Pulmonary artery endothelial cell (primary cell): ENCODE measurements around the gene PEX11A. TPM values are rescaled to one million over a fixed set of nuclear protein-coding genes. Genes with fewer than 3 reads are reported as not detected.
A peak's percentile ranks its signal among the peaks of the same experiment; 100 is the strongest.
"Not testable (repeated sequence)": the region's sequence is repeated elsewhere in the genome, so short reads cannot be mapped to it uniquely, and the experiment has no call there.

Experiments
- DNase-seq: peaks from one replicate; pipeline ENCODE4 v3.0.0-alpha.2; 2011; ENCODE audit warnings: low read depth, low spot score
- total RNA-seq: library from RNA; depleted of rRNA; stranded (reverse); fragments of >200 nt; gene quantifications from 2 replicates; pipeline ENCODE4 v1.2.3, GENCODE V29; 2014

Gene PEX11A
- total RNA-seq: 4.7 and 7.5 TPM in 2 replicates

- DNase-seq: peak; percentile 13
These were observed at the start of gene PEX11A, which contains the start of gene WDR93 for GRCh38 chr15:89690276-89691218. PEX11A (minus strand) TSS chr15:89690754; CDS start chr15:89690632, 122 bp downstream. WDR93 (plus strand) TSS chr15:89690811; CDS start chr15:89701747, 10,936 bp downstream.

DNA sequence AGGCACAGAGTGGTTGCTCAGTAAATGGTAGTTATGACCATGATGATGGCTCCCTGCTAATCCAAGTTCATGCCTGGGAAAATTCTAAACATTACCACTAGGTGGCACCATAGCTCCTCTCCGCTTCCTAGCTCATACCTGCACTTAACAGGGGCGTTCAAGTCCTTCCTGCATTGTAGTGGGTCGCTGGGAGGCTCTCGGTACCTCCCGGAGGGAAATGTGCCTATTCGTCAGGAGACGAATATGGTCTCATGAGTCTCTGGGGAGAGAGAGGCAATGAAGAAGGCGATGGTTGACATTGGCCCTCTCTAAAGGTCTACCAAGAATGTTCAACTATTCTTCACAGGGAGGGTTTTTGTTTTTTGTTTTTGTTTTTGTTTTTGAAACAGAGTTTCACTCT lies 49.6 kb upstream of the PEX11A start:
- DNase-seq: peak; percentile 29

GRCh38 chr15:89735773-89736172 lies 45.2 kb upstream of the PEX11A start:
- DNase-seq: no peak

DNA sequence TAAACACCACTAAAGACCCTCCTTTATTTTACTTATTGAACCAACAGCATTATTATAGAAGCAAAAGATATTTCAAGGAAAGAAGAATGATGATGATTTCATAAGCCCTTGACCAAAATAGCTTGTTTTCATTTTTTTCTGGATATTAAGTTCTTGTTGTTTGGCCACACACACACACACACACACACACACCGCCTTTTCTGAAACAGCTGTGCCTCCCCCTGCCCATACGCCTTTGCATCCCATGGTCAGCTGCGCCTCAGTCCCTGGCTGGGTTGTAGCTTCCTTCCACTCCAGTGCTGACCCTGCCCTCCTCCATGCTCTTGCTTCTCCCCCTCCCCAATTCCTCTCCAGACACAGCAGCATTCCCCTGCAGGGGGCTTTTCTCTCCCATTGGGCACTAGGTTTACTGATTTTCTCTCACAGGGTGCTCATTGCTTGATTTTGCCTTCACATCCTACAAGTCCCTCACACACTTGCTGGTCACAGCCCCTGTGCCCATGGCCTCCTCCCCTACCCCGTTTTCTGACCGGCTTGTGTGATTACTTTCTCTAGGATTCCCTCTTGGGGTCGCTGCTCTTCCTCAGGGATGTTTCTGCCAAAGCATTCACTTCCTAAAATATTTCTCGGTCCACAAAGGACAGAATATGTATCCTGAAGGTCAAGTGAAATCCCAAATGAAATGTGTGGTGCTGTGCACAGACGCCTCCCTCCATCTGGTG lies 42.1 kb upstream of the PEX11A start:
- no peak for DNase-seq

GRCh38 chr15:89731275-89731674 lies 40.7 kb upstream of the PEX11A start:
- no peak for DNase-seq

DNA sequence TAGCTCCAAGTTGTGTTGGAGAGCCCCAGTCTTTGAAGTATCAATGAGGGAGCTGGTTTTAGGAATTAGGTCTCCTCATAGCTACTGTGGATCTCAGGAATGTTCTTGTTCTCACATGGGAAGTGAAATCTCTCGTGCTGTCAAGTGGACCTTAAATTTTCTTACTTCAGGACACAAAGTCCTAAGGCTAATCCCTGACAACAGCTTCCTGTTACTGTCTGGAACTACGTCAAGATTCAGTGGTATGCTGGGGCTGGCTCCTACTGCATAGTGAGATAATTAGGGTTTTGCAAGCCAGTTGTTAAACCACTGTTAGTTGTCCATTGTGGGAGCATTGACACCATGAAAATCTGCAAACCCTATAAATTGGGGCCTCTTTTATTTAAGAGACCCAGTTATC lies 37.7 kb upstream of the PEX11A start:
- no peak for DNase-seq

GRCh38 chr15:89725064-89725463 lies 34.5 kb upstream of the PEX11A start:
- DNase-seq: no peak

DNA sequence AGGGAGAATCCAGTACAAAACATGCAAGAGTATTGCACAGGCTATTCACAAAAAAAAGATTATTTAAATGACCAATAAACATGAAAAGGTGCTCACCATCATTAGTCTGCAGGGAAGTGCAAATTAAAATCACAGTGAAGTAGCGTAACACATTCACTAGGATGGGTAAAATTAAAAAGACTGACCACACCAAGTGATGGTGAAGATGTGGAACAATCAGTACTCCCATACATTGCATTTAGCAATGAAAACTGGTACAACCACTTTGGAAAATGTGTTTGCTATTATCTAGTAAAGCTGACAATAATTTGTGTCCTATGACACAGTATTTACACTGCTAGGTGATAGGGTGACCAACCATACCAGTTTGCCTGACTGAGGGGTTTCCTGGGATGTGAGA lies 34.1 kb upstream of the PEX11A start:
- DNase-seq: no peak

DNA sequence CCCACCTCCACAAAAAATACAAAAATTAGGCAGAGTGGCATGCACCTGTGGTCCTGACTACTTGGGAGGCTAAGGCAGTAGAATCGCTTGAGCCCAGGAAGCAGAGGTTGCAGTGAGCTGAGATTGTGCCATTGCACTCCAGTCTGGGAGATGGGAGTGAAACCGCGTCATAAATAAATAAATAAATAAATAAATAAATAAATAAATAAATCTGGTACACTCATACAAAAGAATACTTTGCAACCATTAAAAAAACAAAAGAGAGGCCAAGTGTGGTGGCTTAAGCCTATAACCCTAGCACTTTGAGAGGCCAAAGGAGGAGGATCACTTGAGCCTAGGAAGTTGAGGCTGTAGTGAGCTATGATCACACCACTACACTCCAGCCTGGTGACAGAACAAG lies 32.5 kb upstream of the PEX11A start:
- DNase-seq: no peak

- DNase-seq: no peak
These were observed 24.2 kb upstream of the PEX11A start for GRCh38 chr15:89714775-89715174.

GRCh38 chr15:89707577-89707976 lies 17.0 kb upstream of the PEX11A start:
- DNase-seq: no peak

DNA sequence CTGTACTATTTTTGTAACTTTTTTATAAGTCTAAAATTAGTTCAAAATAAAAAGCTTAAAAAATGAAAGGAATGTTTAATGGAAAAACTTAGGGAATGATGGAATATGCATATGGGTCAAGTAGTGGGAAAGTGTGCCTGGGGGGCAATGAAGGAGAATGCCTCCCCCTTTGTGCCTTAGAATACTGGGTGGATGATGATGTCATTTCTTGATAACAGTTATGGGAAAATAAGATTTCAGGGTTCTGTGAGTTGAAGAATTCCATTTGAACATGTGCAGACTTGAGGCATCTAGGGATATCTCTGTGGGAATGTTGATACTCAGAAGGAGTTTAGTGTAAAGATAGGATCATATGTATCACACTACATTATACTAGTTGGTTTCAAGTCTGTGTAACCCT lies 13.9 kb upstream of the PEX11A start:
- DNase-seq: no peak

- no peak for DNase-seq
These were observed 4.6 kb upstream of the PEX11A start for GRCh38 chr15:89695198-89695597.

DNA sequence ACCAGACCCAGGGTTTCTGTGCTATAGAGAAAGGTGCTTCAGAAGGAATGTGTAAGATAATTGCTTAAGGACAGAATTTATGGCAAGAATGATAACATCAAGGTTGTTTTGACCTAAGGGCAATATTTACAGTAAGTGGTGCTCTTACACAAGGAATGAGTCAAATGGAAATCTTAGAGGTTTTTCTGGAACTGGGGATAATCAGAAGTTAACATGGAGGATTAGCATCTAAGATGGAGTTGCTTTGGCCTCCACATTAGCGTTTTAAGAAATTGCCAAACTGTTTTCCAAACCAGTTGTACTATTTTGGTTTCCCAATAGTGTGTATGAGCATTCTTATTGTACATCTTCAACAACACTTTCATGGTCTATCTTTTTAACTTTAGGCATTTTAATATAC lies 3.1 kb upstream of the PEX11A start:
- DNase-seq: no peak

GRCh38 chr15:89693091-89693490 lies 2.5 kb upstream of the PEX11A start:
- no peak for DNase-seq

- DNase-seq: not testable (repeated sequence)
These were observed 651 bp downstream of the PEX11A start for GRCh38 chr15:89689930-89690275.

- no peak for DNase-seq
These were observed 4.0 kb downstream of the PEX11A start for GRCh38 chr15:89686522-89686921.

DNA sequence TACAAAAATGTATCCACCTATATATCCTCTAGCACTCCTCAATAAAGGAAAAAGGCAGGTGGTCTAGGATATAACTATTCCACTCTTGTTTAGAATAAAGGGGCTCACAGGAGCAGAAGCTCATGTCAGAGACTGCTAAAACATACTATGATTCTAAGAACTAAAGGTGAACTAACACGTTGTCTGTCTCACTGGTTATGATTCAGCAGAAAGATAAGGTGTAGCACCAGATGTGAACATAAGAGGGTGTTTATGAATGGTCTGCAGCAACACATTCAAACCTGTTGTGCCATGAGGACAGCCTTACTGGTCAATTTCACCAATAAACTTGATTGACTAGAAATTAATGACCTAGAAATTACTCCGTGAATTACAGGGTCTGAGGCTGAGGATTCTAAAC lies 4.6 kb downstream of the PEX11A start:
- no peak for DNase-seq

GRCh38 chr15:89681146-89681545 lies 9.4 kb downstream of the PEX11A start:
- DNase-seq: no peak

DNA sequence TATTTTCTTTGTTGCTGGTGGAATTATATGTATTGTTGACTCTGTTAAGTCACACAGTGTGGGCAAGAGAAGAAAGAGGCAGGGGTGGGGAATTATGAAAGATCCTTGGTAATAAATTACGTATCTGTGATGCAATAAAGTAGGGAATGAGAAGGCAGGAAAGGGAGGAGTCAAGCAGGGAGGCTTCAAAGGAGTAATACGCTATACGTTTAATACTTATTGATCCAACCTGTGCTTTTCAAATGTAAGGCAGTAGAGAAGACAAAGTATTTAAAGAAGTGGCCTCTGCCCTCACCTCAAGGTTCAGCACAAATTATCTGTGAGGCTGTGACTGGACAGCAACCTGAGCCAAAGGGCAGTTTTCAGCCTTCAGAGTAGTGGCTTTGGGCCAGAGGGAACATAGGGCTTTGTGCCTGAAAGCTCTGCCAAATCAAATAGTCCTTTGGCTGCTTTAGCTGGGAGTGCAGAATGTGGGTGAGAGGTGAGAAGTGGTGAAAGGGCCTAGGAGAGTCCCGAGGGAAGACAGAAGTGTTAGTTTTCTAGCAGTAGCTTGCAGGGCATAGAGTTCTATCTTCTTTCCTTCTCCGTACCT lies 10.2 kb downstream of the PEX11A start:
- no peak for DNase-seq

DNA sequence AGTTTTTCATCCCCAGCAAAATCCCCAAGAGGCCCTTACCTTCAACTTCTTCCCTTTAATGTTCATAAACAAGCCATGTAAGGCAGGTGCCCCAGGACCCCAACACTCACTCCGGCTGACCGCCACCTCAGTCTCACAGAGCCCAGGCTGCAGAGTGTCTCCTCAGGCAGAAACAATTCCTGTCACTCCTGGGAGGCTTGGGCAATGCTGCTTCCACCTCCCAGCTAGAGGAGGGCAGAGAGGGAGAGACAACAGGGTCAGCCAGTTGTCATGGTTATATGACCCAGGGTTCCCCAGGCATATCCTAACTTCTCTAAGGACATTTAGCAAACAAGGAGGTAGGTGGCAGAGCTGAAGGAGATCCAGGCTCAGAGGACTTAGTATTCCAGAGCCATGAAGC lies 11.3 kb downstream of the PEX11A start, which contains the start of gene PLIN1:
Gene PLIN1, minus strand, starts transcription at position 156 of the 400 bp plus-strand sequence. CDS start 1,878 bp downstream, outside the sequence.
- no peak for DNase-seq

- DNase-seq: no peak
These were observed 13.2 kb downstream of the PEX11A start for GRCh38 chr15:89677381-89677780.
